Natural killer cell (primary cell): ENCODE measurements around the gene ZBTB17. TPM values are rescaled to one million over a fixed set of nuclear protein-coding genes. Genes with fewer than 3 reads are reported as not detected.

Experiments used
- ATAC-seq, 3 donors: fragments of 150-1000 bp in 2 of 3; fragments of 200-7000 bp in 1 of 3; cut with Tn5 transposase; 1 replicate in 1 of 3; 2 replicates in 2 of 3; pipeline ENCODE4 v1.10.0; 2021; ENCODE audit warnings: mild to moderate bottlenecking in 2 of 3, moderate library complexity in 2 of 3
- DNase-seq, 2 donors: peaks; one replicate each; pipeline versions ENCODE4 v3.0.0 to v3.0.0-alpha.2; 2013 to 2021; ENCODE audit warnings: mixed read lengths in 1 of 2
- H3K27ac ChIP-seq: one replicate; pipeline ENCODE4 v1.5.1; 2013; ENCODE audit warnings: mild to moderate bottlenecking, low read length
- H3K27me3 ChIP-seq: one replicate; pipeline ENCODE4 v1.6.1; 2013; ENCODE audit warnings: low read length; ENCODE audit not compliant: control insufficient read depth, insufficient read depth
- H3K36me3 ChIP-seq: one replicate; pipeline ENCODE4 v1.6.1; 2013; ENCODE audit warnings: low read length; ENCODE audit not compliant: control insufficient read depth, insufficient read depth
- H3K4me1 ChIP-seq: one replicate; pipeline ENCODE4 v1.6.1; 2013; ENCODE audit warnings: low read length; ENCODE audit not compliant: control insufficient read depth, insufficient read depth
- H3K4me3 ChIP-seq: one replicate; pipeline ENCODE4 v1.5.1; 2013; ENCODE audit warnings: low read length
- H3K9me3 ChIP-seq: one replicate; pipeline ENCODE4 v1.6.1; 2013; ENCODE audit warnings: low read length; ENCODE audit not compliant: control insufficient read depth, insufficient read depth
- H3K27ac Mint-ChIP-seq, 2 donors: one replicate each; pipeline ENCODE4 v1.8.0; 2022; ENCODE audit warnings: mild to moderate bottlenecking in 2 of 2, mixed read lengths in 2 of 2, moderate library complexity in 1 of 2
- H3K27me3 Mint-ChIP-seq, 2 donors: one replicate each; pipeline ENCODE4 v1.8.0; 2022; ENCODE audit warnings: low read depth in 2 of 2, mixed read lengths in 2 of 2
- H3K36me3 Mint-ChIP-seq: one replicate; pipeline ENCODE4 v1.8.0; 2022; ENCODE audit warnings: mixed read lengths
- H3K4me1 Mint-ChIP-seq, 2 donors: one replicate each; pipeline ENCODE4 v1.8.0; 2022; ENCODE audit warnings: mixed read lengths in 2 of 2
- H3K4me3 Mint-ChIP-seq: one replicate; pipeline ENCODE4 v1.8.0; 2022; ENCODE audit warnings: mild to moderate bottlenecking, moderate library complexity, mixed read lengths
- H3K9me3 Mint-ChIP-seq, 2 donors: one replicate each; pipeline ENCODE4 v1.8.0; 2022; ENCODE audit warnings: mixed read lengths in 2 of 2
- CTCF ChIP-seq: fragments of 200-600 bp; IDR thresholded peaks from one replicate; pipeline ENCODE4 v1.8.0; 2022; ENCODE audit warnings: antibody characterized with exemption
- WGBS: methylation state at CpG from one replicate; pipeline ENCODE4 v1.1.7; 2013; ENCODE audit warnings: missing lambda C conversion rate; ENCODE audit not compliant: insufficient coverage; 5-methylcytosine and 5-hydroxymethylcytosine counted together
- intact Hi-C: fragments of 100-400 bp; cut with micrococcal nuclease; formaldehyde crosslinking; loops from one replicate; pipeline ENCODE4 v1.14.2; 2022
- total RNA-seq, 4 donors: library from RNA; stranded (reverse); fragments of 120-200 nt in 1 of 4; gene quantifications; one replicate each; pipeline versions ENCODE4 v1.2.3 to v1.2.4, GENCODE V29; 2013 to 2022

Gene ZBTB17
- total RNA-seq, 3 donors from 2014 or later (not counting 1 experiment from before 2014, with no cell fraction given), result 86.0 to 100 (median 86.9) TPM

GRCh38 chr1:15946571-15947381 is 29.1 kb downstream of the ZBTB17 start:
- TF ChIP-seq CTCF, result no peak
- peaks cover 45% of the 10 kb centered on the region for H3K36me3 ChIP-seq
- H3K4me3 Mint-ChIP-seq, result no peak overlapping the region
- no peak overlapping the region for H3K27ac ChIP-seq
- 88% methylated on average over 18 of the region's 18 CpGs for WGBS
- intact Hi-C loops, result no loop called here
- H3K27me3 Mint-ChIP-seq, result no peaks in the 10 kb centered on the region
- H3K9me3 ChIP-seq, result no peaks in the 10 kb centered on the region
- no peaks in the 10 kb centered on the region for H3K9me3 Mint-ChIP-seq
- H3K4me1 Mint-ChIP-seq, result peaks cover 45 to 53% of the 10 kb centered on the region in 2 donors
- DNase-seq (no peak), ATAC-seq (no peak)
- no peaks in the 10 kb centered on the region for H3K27me3 ChIP-seq
- no peak overlapping the region for H3K4me3 ChIP-seq
- H3K27ac Mint-ChIP-seq, result peak overlapping the region; percentile 87 to 93
- H3K36me3 Mint-ChIP-seq, result no peaks in the 10 kb centered on the region
- peaks cover 53% of the 10 kb centered on the region for H3K4me1 ChIP-seq

DNA sequence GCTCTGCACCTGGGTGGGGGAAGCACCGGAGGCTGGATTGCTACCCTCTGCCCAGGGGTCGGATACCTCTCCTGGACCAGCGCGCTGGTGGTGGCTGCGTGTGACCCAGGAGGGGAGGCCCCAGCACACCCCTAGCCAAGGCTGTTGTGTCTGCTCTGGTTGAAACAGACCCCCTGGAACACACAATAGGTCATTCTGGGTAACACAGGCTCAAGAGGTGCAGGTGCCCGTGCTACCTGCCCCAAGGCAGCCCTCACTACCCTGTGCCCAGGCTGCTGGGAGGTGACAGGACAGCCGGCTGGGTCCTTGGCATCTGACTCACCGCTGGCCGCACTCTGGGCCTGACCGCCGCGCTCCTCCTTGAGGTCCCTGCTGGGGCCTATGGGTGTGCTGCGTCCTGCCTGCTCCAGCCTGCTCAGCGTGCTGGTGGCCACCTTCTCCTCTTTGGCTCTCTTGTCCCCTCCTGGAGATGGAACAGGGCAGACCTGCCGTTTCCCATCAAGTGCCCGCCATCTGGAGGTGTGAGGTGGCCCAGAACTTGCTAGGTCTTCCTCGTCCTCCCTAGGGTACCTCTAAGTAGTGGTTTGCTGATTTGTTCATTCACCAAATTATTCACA is 30.0 kb downstream of the ZBTB17 start:
- Mint-ChIP-seq H3K36me3 (no peaks in the 10 kb centered on the region), H3K27ac (peak overlapping the region; percentile 87 to 93), H3K9me3 (no peaks in the 10 kb centered on the region), H3K27me3 (no peaks in the 10 kb centered on the region), H3K4me1 (peaks cover 38 to 45% of the 10 kb centered on the region in 2 donors), H3K4me3 (no peak overlapping the region)
- Histone ChIP-seq H3K4me1 (peaks cover 45% of the 10 kb centered on the region), H3K27ac (no peak overlapping the region), H3K36me3 (peaks cover 52% of the 10 kb centered on the region), H3K4me3 (no peak overlapping the region), H3K9me3 (no peaks in the 10 kb centered on the region), H3K27me3 (no peaks in the 10 kb centered on the region)
- no peak for DNase-seq
- intact Hi-C loops, result no loop called here
- no peak for TF ChIP-seq CTCF
- ATAC-seq, result no peak
- WGBS, result 96% methylated on average over 17 of the region's 17 CpGs

DNA sequence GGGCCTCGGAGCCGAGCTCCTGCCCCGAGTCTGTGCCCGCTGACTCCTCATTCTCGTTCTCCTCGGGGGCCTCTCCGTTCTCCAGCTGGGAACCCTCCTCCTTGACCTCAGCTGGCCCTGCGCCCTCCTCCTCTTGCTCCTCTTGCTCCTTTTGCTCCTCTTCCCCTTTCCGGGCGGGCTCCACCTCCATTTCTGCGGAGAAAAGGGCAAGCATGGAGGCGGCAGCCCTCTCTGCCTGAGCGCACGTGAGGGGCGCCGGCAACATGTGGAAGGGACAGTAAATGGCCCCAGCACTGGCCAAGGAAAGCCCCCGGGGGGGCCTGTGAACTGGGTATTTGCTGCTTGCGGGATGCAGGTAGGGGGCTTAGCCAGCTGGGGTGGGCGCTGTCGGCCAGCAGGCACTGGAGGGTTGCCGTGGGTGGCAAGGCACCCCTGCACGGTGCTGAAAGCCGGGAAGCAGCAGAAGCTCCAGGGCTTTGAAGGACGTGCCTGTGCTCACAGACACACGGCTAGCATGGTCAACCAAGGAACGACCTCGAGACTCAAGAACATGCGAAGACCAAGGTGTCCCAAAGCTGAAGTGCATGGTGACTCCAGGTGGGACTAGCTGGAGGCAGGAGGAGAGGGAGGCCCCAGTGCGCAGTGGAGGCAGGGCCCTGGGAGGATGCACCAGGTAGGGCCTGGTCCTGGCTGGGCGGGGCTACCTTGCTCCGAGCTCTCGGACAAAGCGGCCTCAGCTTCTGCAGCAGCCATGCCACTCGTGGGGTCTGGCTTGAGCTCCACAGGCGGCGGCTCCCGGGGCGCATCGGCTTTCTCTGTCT is 30.7 kb downstream of the ZBTB17 start:
- Histone ChIP-seq H3K4me1 (peaks cover 38% of the 10 kb centered on the region), H3K27me3 (no peaks in the 10 kb centered on the region), H3K36me3 (peaks cover 59% of the 10 kb centered on the region), H3K9me3 (no peaks in the 10 kb centered on the region), H3K27ac (no peak overlapping the region), H3K4me3 (no peak overlapping the region)
- H3K36me3 Mint-ChIP-seq, result no peaks in the 10 kb centered on the region
- ATAC-seq (no peak), DNase-seq (no peak)
- WGBS, result 96% methylated on average over 39 of the region's 39 CpGs
- intact Hi-C loops, result no loop called here
- peak overlapping the region in 1 of 2 donors; percentile 18 for H3K27ac Mint-ChIP-seq
- peaks cover 32 to 37% of the 10 kb centered on the region in 2 donors for H3K4me1 Mint-ChIP-seq
- TF ChIP-seq CTCF, result no peak
- H3K4me3 Mint-ChIP-seq, result no peak overlapping the region
- no peaks in the 10 kb centered on the region for H3K9me3 Mint-ChIP-seq
- H3K27me3 Mint-ChIP-seq, result no peaks in the 10 kb centered on the region
